HCT116 (cell line): ENCODE results near the gene RNF34. TPM values are rescaled to one million over a fixed set of nuclear protein-coding genes. Genes with fewer than 3 reads are reported as not detected.

Source experiments
- ATAC-seq: fragments of 200-7000 bp; cut with Tn5 transposase; 2 replicates; pipeline ENCODE4 v1.9.1; 2020; ENCODE audit warnings: mild to moderate bottlenecking, moderate library complexity
- BruUV-seq: library from RNA; stranded (reverse); fragments of 400-500 nt; replicated peaks from 2 replicates; lab custom pipeline; 2021; lab: Mats Ljungman, UMichigan
- CTCF ChIA-PET: fragments of 300-600 bp; sonication (Branson Sonifier 250); formaldehyde crosslinking; loops from one replicate; lab custom pipeline; 2021; ENCODE audit warnings: antibody characterized with exemption; lab: Charles Lee
- POLR2A ChIA-PET: fragments of 300-600, 350-600 bp; sonication (Branson Sonifier 250); formaldehyde crosslinking; loops from one replicate; lab custom pipeline; 2021; ENCODE audit warnings: antibody characterized with exemption; lab: Charles Lee
- RAD21 ChIA-PET, 2 experiments: fragments of 300-600 bp; sonication (Branson Sonifier 250); formaldehyde crosslinking; loops; one replicate each; lab custom pipeline; 2023; ENCODE audit warnings: low total read pairs in 2 of 2; ENCODE audit not compliant: uncharacterized antibody in 2 of 2, unreplicated experiment in 2 of 2, low non-redundant PET in 1 of 2; lab: Charles Lee
- DNase-seq: peaks from one replicate; pipeline ENCODE4 v3.0.0-alpha.2; 2010; ENCODE audit warnings: low read depth, low spot score
- H2AFZ ChIP-seq: fragments of 200-600 bp; shearing (Covaris generic), sonication (generic); 2 replicates; pipeline ENCODE4 v1.6.1; 2017; ENCODE audit warnings: low read depth, mixed run types, mixed read lengths, antibody characterized with exemption, low read length; ENCODE audit not compliant: poor library complexity, severe bottlenecking
- H3K27ac ChIP-seq: 2 replicates; pipeline ENCODE4 v1.5.1; 2012; ENCODE audit warnings: low read depth, low read length
- H3K27me3 ChIP-seq: fragments of 200-600 bp; sonication (generic); 2 replicates; pipeline ENCODE4 v1.6.1; 2016; ENCODE audit warnings: mixed run types, low read length, mixed read lengths; ENCODE audit not compliant: insufficient read depth
- H3K36me3 ChIP-seq, 2 experiments: fragments of 200-500 bp in 1 of 2; fragments of 200-600 bp in 1 of 2; sonication (Bioruptor generic) in 1 of 2; sonication (generic) in 1 of 2; 2 replicates each; pipeline versions ENCODE4 v1.5.1 to v1.6.1; 2014 to 2016; ENCODE audit warnings: low read length in 2 of 2, inconsistent platforms in 1 of 2, mixed read lengths in 1 of 2, mixed run types in 1 of 2; ENCODE audit not compliant: insufficient read depth in 2 of 2, control insufficient read depth in 1 of 2
- H3K4me1 ChIP-seq, 2 experiments: fragments of 200-600 bp in 1 of 2; sonication (generic) in 1 of 2; 2 replicates each; pipeline versions ENCODE4 v1.5.1 to v1.6.1; 2012 to 2017; ENCODE audit warnings: low read length in 2 of 2, inconsistent platforms in 1 of 2, mild to moderate bottlenecking in 1 of 2, mixed read lengths in 1 of 2, mixed run types in 1 of 2, moderate library complexity in 1 of 2; ENCODE audit not compliant: insufficient read depth in 2 of 2, control insufficient read depth in 1 of 2
- H3K4me2 ChIP-seq: fragments of 200-600 bp; sonication (generic); 2 replicates; pipeline ENCODE4 v1.6.1; 2017; ENCODE audit warnings: mixed run types, low read length, mixed read lengths
- H3K4me3 ChIP-seq, 2 experiments: fragments of 200-600 bp in 1 of 2; sonication (generic) in 1 of 2; replicated peaks in 1 of 2; 2 replicates each; pipeline ENCODE4 v1.5.1; 2011 to 2016; ENCODE audit warnings: low read length in 2 of 2, control low read depth in 1 of 2, low read depth in 1 of 2, mild to moderate bottlenecking in 1 of 2, mixed read lengths in 1 of 2, mixed run types in 1 of 2
- H3K79me2 ChIP-seq: fragments of 200-600 bp; sonication (generic); 2 replicates; pipeline ENCODE4 v1.6.1; 2017; ENCODE audit warnings: mild to moderate bottlenecking, mixed run types, low read length, moderate library complexity, mixed read lengths; ENCODE audit not compliant: insufficient read depth
- H3K9ac ChIP-seq: fragments of 200-600 bp; sonication (generic); 2 replicates; pipeline ENCODE4 v1.6.1; 2016; ENCODE audit warnings: low read length, mixed read lengths
- H3K9me2 ChIP-seq: fragments of 200-600 bp; sonication (generic), shearing (Covaris generic); 2 replicates; pipeline ENCODE4 v1.6.1; 2017; ENCODE audit warnings: mixed run types, mild to moderate bottlenecking, moderate library complexity; ENCODE audit not compliant: insufficient read depth
- H3K9me3 ChIP-seq, 2 experiments: fragments of 200-500 bp in 1 of 2; fragments of 200-600 bp in 1 of 2; sonication (Bioruptor generic) in 1 of 2; sonication (generic) in 1 of 2; 2 replicates each; pipeline ENCODE4 v1.6.1; 2014 to 2017; ENCODE audit warnings: low read length in 2 of 2, mixed read lengths in 2 of 2, inconsistent platforms in 1 of 2, low read depth in 1 of 2, mild to moderate bottlenecking in 1 of 2, mixed run types in 1 of 2, moderate library complexity in 1 of 2; ENCODE audit not compliant: control insufficient read depth in 1 of 2, insufficient read depth in 1 of 2
- H4K20me1 ChIP-seq: fragments of 200-600 bp; sonication (generic), shearing (Covaris generic); 2 replicates; pipeline ENCODE4 v1.6.1; 2017; ENCODE audit warnings: mixed run types, mild to moderate bottlenecking, moderate library complexity; ENCODE audit not compliant: insufficient read depth
- ATF3 ChIP-seq: IDR thresholded peaks from 2 replicates; pipeline ENCODE4 v1.6.1; 2012
- CTCF ChIP-seq, 3 experiments: fragments of 200-600 bp in 1 of 3; sonication (generic) in 1 of 3; IDR thresholded peaks in 2 of 3; conservative IDR thresholded peaks in 1 of 3; 2 replicates each; pipeline ENCODE4 v1.5.1; 2012 to 2017; ENCODE audit warnings: low read depth in 2 of 3, low read length in 2 of 3, antibody characterized with exemption in 1 of 3, borderline replicate concordance in 1 of 3, control low read depth in 1 of 3, mild to moderate bottlenecking in 1 of 3, mixed read lengths in 1 of 3, mixed run types in 1 of 3, moderate library complexity in 1 of 3; ENCODE audit not compliant: insufficient read depth in 1 of 3
- EGR1 ChIP-seq: IDR thresholded peaks from 2 replicates; pipeline ENCODE4 v1.6.1; 2012; ENCODE audit warnings: low read depth
- EZH2 ChIP-seq: fragments of 200-600 bp; sonication (generic); IDR thresholded peaks from 2 replicates; pipeline ENCODE4 v1.6.1; 2017; ENCODE audit warnings: antibody characterized with exemption, mixed run types
- FOSL1 ChIP-seq: IDR thresholded peaks from 2 replicates; pipeline ENCODE4 v1.6.1; 2012; ENCODE audit warnings: low read depth
- MAX ChIP-seq: IDR thresholded peaks from 2 replicates; pipeline ENCODE4 v1.6.1; 2012
- POLR2AphosphoS5 ChIP-seq: IDR thresholded peaks from 2 replicates; pipeline ENCODE4 v1.6.1; 2011; ENCODE audit warnings: mild to moderate bottlenecking, low read depth, low read length, moderate library complexity
- SIN3A ChIP-seq: IDR thresholded peaks from 2 replicates; pipeline ENCODE4 v1.6.1; 2012; ENCODE audit warnings: low read depth
- SRF ChIP-seq: IDR thresholded peaks from 2 replicates; pipeline ENCODE4 v1.6.1; 2012; ENCODE audit warnings: low read depth
- ZFX ChIP-seq: fragments of 450-650 bp; IDR thresholded peaks from 2 replicates; pipeline ENCODE4 v1.6.1; 2017
- intact Hi-C: fragments of 100-400 bp; cut with micrococcal nuclease; formaldehyde crosslinking; loops from 2 replicates; pipeline ENCODE4 v1.10.0; 2022
- total RNA-seq: library from RNA; stranded (reverse); gene quantifications from one replicate; pipeline ENCODE4 v1.2.1, GENCODE V29; 2021; ENCODE audit not compliant: unreplicated experiment

RNF34 gene
- total RNA-seq, 1 experiment from 2014 or later: 47.8 TPM

GRCh38 chr12:121400332-121401139, 618 bp downstream of the RNF34 start:
- intact Hi-C loops: no loop called here

More at GRCh38 chr12:121400332-121401139, 618 bp downstream of the RNF34 start:
- peaks cover 57% of the 10 kb centered on the region for H3K79me2 ChIP-seq
- no peaks in the 10 kb centered on the region for H3K9me2 ChIP-seq
- H3K9me3 ChIP-seq: no peaks in the 10 kb centered on the region
- ChIA-PET RAD21 (interaction anchor here in 1 of 2 experiments (0.5 to 1.2 kb wide), 2 partner anchors 9 to 66 kb away, joined by 3 read pairs; no protein-coding TSS in a partner anchor), POLR2A (interaction anchor here (1.0 to 1.7 kb wide), 5 partner anchors 13 to 49 kb away, joined by 3 to 4 read pairs (median 3); no protein-coding TSS in a partner anchor), CTCF (interaction anchor here (0.5 kb wide), 1 partner anchor 730 kb away, joined by 3 read pairs; no protein-coding TSS in a partner anchor)
- H3K27me3 ChIP-seq: no peaks in the 10 kb centered on the region
- peak overlapping the region; percentile 88 for H3K4me2 ChIP-seq
- peak; percentile 44 for ATAC-seq
- H3K4me1 ChIP-seq: peaks cover 10 to 20% of the 10 kb centered on the region in 2 experiments
- H3K4me3 ChIP-seq: peak overlapping the region; percentile 77 to 88
- H3K9ac ChIP-seq: peak overlapping the region; percentile 87
- H3K36me3 ChIP-seq: peaks cover 8 to 9% of the 10 kb centered on the region in 2 experiments; a peak in 2 of 4 replicates
- peak overlapping the region; percentile 93 for H3K27ac ChIP-seq
- no peak for TF ChIP-seq CTCF (IDR thresholded peaks at IDR 0.05 in 2 of 3, conservative IDR thresholded peaks at IDR 0.05 in 1 of 3; ENCODE audit: borderline replicate concordance in 1 of 3, insufficient read depth in 1 of 3, low read depth in 2 of 3, low read length in 2 of 3)
- no peak for TF ChIP-seq SRF
- TF ChIP-seq EGR1: no peak
- TF ChIP-seq SIN3A: no peak
- no peak for TF ChIP-seq FOSL1
- TF ChIP-seq ATF3: no peak
- TF ChIP-seq POLR2AphosphoS5: peak; percentile 42; the same call in 1 of the 2 replicates
- TF ChIP-seq ZFX: peak; percentile 73
- peak; percentile 44; the same call in 1 of the 2 replicates for TF ChIP-seq MAX
- TF ChIP-seq EZH2: no peak
- no peaks in the 10 kb centered on the region for H4K20me1 ChIP-seq
- peak; percentile 22 for DNase-seq
- no peak overlapping the region for H2AFZ ChIP-seq
- BruUV-seq: no TSS peak
